Measurements from ENCODE around the gene SRXN1.

SRXN1 gene

DNA sequence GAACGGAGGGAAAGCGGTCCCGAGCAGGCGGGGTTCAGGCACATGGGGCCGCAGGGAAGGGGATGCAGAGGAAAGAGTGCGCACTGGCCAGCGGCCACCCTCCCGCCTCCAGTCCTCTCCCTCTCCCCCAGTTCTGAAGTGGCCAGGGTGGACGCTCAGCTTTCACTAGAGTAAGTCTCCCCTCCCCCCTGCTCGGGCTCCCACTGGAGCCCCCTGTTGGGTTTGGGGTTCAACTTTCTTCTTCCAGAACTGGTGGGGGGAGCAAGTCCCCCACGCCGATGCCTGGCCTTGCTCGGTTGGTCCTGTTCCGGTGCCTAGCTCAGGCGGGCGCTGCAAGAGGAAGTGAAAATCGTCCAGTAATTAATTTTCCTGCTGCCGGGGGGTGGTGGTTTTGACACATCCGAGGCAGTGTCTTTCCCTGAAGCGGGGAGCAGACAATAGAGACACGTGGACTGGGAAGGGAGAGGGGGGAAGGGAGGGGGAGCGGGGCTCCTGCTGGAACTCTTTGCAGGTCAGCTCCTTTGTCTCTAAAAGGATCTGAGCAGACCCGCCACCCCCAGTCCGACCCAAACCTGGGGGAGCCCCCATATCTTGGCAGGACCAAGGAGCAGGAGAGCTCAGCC, 23.4 kb upstream of the SRXN1 start:
- DNase-seq (ENCODE audit: low read depth), result no peak
- TF ChIP-seq, protein P1, sequence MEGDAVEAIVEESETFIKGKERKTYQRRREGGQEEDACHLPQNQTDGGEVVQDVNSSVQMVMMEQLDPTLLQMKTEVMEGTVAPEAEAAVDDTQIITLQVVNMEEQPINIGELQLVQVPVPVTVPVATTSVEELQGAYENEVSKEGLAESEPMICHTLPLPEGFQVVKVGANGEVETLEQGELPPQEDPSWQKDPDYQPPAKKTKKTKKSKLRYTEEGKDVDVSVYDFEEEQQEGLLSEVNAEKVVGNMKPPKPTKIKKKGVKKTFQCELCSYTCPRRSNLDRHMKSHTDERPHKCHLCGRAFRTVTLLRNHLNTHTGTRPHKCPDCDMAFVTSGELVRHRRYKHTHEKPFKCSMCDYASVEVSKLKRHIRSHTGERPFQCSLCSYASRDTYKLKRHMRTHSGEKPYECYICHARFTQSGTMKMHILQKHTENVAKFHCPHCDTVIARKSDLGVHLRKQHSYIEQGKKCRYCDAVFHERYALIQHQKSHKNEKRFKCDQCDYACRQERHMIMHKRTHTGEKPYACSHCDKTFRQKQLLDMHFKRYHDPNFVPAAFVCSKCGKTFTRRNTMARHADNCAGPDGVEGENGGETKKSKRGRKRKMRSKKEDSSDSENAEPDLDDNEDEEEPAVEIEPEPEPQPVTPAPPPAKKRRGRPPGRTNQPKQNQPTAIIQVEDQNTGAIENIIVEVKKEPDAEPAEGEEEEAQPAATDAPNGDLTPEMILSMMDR (conservative IDR thresholded peaks at IDR 0.05; ENCODE audit: low read depth, low read length), result no peak
- H3K4me3 ChIP-seq (ENCODE audit: low read depth, low read length), result no peak overlapping the region

DNA sequence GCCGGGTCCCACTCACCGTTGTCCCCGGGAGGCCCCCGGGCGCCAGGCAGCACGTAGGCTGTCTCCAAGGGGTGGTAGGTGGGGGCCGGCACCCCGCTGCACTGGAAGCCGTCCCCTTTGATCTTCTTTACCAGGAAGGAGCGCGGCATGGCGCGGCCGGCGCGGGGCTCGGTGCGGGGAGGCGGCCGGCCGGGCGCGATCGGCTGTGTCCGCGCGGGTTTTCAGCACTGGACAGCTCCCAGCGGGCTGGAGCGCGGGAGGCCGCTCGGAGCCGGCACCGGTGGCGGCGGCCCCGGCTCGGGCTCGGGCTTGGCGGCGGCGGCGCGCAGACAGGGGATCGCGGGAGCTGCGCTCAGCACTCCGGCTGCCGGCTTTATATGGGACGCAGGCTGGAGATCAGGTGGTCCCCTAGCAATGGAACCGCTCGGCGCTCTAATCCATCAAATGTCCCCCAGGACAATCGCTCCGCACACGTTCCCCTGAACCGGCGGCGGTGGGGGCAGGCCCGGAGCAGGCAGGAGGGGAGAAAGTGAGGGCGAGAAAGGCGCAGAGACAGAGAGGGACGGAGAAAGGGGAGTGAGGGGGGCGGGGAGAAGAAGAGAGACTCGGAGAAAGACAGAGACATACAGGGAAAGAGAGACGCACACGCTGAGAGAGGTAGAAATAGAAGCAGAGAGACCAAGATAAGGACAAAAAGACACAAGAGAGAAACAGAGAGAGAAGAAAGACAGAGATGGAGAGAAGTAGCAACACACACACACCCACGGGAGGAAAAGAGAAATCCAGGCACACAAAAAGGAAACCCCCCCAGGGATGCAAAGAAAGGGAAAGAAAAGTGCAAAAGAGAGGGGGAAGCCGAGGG, 22.7 kb upstream of the SRXN1 start, which contains the start of gene SCRT2:
Gene SCRT2 (minus strand): TSS at position 350 of the 862 bp plus-strand sequence. CDS start 201 bp downstream, at position 149.
- TF ChIP-seq, protein P1 (conservative IDR thresholded peaks at IDR 0.05; ENCODE audit: low read depth, low read length), result no peak
- DNase-seq (ENCODE audit: low read depth), result peak; percentile 75

DNA sequence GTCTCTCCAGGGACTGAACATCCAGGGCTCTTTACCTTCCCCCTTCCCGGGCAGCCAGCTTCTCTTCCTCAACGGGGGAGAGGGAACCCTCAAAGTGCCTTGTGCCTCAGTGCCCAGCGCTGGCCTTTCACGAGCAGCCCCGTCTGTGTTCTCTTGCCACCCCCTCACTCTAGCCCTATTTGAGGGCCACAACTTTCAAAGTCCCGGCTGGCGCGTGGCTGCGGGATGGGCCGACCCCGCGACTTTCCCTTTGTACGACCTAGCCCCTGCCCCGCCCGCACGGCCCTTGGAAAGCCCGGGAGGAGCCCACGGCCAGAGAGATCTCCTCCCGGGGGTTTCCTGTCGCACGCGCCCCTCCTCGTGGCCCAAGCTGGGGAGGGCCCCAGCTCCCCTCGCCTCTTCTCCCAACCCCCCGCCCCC, 22.0 kb upstream of the SRXN1 start:
- no peak overlapping the region for H3K4me3 ChIP-seq (ENCODE audit: low read depth, low read length)
- no peak for DNase-seq (ENCODE audit: low read depth)
- TF ChIP-seq, protein P1 (conservative IDR thresholded peaks at IDR 0.05; ENCODE audit: low read depth, low read length), result no peak

More for the DNA sequence above, 22.7 kb upstream of the SRXN1 start, which contains the start of gene SCRT2:
- peak within 1 kb of the TSS; percentile 22 for H3K4me3 ChIP-seq (ENCODE audit: low read depth, low read length)

DNA sequence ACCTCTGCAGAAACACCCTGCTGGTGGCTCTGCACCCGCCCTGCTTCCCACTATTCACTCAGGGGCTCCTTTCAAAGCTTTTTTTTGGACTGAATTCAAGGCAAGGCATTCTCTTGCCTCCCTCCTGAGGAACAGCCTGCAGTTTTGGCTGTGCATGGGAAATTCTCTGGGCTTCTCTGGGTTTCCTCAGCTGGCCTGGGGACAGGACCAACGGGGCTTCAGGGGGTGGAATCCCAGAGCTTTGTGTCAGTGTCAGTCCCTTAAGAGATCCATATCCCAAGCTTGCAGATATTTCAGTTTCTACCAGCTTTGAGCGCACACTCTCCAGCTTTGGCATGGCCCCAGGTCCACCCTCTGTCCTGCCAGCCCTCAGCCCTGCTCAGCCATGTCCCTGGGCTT, 20.6 kb upstream of the SRXN1 start:
- DNase-seq (ENCODE audit: low read depth), result no peak
- TF ChIP-seq, protein P1 (conservative IDR thresholded peaks at IDR 0.05; ENCODE audit: low read depth, low read length), result no peak
- H3K4me3 ChIP-seq (ENCODE audit: low read depth, low read length), result no peak overlapping the region

DNA sequence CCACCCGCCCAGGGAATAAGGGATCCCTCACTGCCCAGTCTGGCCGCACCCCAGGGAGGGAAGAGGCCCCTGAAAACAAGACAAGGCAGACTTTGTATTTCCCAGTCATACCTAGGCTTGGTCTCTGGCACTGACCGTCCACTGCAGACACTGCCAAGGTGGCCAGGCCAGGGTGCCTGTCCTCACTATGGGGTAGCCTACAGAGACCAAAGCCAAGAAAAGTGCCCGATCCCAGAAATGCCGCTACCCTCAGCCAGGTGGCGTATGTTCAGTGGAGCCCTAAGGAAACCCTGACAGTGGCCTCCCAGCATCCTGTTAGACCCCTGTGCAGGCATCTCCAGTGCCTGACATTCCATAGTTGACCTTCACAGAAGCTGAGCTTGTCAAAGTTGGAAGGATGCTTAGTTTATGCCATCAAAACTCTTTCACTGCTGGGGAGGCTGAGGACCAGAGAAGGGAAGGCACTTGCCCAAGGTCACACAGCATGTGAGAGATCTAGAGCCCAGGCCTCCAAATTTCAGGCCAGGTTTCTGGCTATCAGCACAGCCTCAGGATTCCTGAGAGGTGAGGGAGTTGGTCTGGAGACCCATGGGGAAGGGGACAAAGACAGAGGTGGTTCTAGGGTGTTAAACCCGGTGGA, 20.1 kb upstream of the SRXN1 start:
- TF ChIP-seq, protein P1 (conservative IDR thresholded peaks at IDR 0.05; ENCODE audit: low read depth, low read length), result peak; percentile 47
- DNase-seq (ENCODE audit: low read depth), result no peak
- no peak overlapping the region for H3K4me3 ChIP-seq (ENCODE audit: low read depth, low read length)

DNA sequence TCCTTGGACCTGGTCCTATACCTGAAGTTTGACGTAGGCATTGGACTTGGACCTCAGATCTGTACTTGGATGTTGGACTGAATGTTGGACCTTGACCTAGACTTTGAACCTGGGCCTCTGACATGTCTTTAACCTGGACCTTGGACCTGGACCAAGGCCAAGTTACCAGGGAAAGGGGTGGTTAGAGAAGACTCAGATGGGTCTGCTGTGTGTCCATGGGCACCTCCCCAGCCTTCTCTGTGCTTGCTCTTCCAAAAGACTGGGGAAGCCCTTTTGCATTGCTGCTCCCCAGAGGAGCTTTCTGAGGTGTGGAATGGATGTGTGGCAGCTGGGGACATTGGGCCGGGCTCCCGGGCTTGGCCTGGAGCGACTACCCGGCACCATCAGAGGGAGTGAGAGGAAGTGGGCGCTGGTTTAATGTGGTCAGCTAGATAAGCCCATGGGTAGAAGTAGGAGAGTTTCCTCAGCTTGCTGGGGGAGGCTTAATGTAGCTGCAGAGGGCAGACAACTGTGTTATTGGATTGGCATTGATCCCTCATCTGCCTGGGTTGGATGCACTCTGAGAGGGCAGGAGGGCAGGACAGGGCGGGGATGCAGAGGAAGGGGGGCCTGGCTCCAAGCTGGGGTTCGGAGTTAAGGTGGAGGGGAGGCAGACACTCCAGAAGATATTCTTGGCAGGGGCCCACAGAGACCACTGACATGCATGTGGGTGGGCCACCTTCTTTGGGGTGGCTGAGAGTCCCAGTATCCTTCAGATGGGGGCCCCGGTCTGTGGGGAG, 18.4 kb upstream of the SRXN1 start:
- no peak for DNase-seq (ENCODE audit: low read depth)
- TF ChIP-seq, protein P1 (conservative IDR thresholded peaks at IDR 0.05; ENCODE audit: low read depth, low read length), result no peak
- H3K4me3 ChIP-seq (ENCODE audit: low read depth, low read length), result no peak overlapping the region
